ENCODE measurements around the gene SARDH.

DNA sequence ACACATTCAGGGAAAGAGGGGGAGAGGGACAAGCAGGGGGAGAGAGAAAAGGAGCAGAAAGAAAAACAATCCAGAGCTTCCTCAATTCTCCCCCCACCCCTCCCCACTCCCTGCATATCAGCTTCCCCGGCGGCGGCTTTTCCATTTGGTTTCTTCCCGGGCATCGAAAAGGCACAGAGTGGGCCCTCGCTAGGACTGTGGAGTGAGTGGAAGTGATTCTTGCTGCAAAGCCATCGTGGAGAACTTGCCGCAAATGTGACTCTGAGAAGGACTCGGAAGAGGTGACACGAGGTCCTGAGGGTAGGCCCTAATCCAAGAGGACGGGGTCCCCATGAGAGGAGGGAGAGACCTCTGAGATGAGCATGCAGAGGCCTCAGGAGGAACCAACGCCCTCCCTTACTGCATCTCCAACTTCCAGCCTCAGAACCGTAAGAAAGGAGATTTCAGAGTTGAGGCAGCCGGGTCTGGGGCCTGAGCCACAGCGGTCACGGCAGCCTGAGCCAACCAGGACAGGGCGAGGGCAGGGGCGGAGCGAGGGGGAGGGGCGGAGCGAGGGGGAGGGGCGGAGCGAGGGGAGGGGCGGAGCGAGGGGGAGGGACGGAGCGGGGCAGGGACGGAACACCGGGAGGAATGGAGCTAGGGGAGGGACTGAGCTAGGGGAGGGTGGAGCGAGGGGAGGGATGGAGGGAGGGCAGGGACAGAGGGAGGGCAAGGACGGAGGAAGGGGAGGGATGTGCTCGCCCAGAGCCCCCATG is 21.2 kb upstream of the SARDH start:
- TF ChIP-seq, protein P1, sequence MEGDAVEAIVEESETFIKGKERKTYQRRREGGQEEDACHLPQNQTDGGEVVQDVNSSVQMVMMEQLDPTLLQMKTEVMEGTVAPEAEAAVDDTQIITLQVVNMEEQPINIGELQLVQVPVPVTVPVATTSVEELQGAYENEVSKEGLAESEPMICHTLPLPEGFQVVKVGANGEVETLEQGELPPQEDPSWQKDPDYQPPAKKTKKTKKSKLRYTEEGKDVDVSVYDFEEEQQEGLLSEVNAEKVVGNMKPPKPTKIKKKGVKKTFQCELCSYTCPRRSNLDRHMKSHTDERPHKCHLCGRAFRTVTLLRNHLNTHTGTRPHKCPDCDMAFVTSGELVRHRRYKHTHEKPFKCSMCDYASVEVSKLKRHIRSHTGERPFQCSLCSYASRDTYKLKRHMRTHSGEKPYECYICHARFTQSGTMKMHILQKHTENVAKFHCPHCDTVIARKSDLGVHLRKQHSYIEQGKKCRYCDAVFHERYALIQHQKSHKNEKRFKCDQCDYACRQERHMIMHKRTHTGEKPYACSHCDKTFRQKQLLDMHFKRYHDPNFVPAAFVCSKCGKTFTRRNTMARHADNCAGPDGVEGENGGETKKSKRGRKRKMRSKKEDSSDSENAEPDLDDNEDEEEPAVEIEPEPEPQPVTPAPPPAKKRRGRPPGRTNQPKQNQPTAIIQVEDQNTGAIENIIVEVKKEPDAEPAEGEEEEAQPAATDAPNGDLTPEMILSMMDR (IDR thresholded peaks at IDR 0.05; ENCODE audit: poor library complexity, severe bottlenecking) = no peak
- TF ChIP-seq POLR2AphosphoS5 (IDR thresholded peaks at IDR 0.05) (no peak), EZH2 (IDR thresholded peaks at IDR 0.05; ENCODE audit: borderline replicate concordance, insufficient read depth, low read length, poor library complexity, severe bottlenecking) (no peak), TAF1 (IDR thresholded peaks at IDR 0.05; ENCODE audit: low read depth) (no peak)
- TF ChIP-seq, protein P2, sequence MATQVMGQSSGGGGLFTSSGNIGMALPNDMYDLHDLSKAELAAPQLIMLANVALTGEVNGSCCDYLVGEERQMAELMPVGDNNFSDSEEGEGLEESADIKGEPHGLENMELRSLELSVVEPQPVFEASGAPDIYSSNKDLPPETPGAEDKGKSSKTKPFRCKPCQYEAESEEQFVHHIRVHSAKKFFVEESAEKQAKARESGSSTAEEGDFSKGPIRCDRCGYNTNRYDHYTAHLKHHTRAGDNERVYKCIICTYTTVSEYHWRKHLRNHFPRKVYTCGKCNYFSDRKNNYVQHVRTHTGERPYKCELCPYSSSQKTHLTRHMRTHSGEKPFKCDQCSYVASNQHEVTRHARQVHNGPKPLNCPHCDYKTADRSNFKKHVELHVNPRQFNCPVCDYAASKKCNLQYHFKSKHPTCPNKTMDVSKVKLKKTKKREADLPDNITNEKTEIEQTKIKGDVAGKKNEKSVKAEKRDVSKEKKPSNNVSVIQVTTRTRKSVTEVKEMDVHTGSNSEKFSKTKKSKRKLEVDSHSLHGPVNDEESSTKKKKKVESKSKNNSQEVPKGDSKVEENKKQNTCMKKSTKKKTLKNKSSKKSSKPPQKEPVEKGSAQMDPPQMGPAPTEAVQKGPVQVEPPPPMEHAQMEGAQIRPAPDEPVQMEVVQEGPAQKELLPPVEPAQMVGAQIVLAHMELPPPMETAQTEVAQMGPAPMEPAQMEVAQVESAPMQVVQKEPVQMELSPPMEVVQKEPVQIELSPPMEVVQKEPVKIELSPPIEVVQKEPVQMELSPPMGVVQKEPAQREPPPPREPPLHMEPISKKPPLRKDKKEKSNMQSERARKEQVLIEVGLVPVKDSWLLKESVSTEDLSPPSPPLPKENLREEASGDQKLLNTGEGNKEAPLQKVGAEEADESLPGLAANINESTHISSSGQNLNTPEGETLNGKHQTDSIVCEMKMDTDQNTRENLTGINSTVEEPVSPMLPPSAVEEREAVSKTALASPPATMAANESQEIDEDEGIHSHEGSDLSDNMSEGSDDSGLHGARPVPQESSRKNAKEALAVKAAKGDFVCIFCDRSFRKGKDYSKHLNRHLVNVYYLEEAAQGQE (IDR thresholded peaks at IDR 0.05; ENCODE audit: borderline replicate concordance) = no peak

All from neural cell (in vitro differentiated cells).